NB4 (cell line): ENCODE results near the gene TBCK.

Experiments used
- CTCF ChIP-seq: IDR thresholded peaks from one replicate; pipeline ENCODE4 v1.5.1; 2012; ENCODE audit warnings: low read depth, low read length
- POLR2A ChIP-seq: IDR thresholded peaks from 2 replicates; pipeline ENCODE4 v1.6.1; 2011; ENCODE audit warnings: mild to moderate bottlenecking; ENCODE audit not compliant: insufficient read length; ENCODE audit errors: extremely low read depth

GRCh38 chr4:106032851-106033286, 283.1 kb downstream of the TBCK start:
- TF ChIP-seq CTCF, result no peak
- TF ChIP-seq POLR2A, result no peak
